ENCODE results near the gene ASB12.

DNA sequence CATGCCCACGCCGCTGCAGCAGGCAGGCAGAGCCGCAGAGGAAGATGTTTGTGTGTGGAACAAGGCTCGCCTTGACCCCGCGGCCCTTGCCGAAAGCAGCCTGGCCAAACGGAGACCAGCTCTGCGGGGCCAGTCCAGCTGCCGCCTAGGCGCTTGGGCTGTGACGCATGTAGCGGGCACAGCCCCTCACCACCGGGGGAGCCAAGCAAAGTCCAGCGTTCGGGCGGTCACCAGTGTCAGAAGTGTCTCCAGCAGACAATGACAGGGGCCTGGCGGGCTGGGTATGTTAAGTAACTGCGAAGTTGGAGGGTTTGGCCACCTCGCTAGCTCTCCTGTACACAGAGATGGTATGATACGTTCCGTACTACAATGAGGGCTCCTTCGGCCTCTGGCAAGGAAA is 26.2 kb downstream of the ASB12 start:
- TF ChIP-seq POLR2G (IDR thresholded peaks at IDR 0.05; ENCODE audit: low read depth, low read length) (no peak), CBX1 (IDR thresholded peaks at IDR 0.05; ENCODE audit: low read depth) (no peak)
